IPS-18a (cell line): Measurements from ENCODE around the gene CCDC149.

Experiments used
- H3K27ac ChIP-seq: one replicate; pipeline ENCODE4 v1.5.1; 2013; ENCODE audit warnings: low read length
- H3K27me3 ChIP-seq: one replicate; pipeline ENCODE4 v1.6.1; 2013; ENCODE audit warnings: mild to moderate bottlenecking, low read length; ENCODE audit not compliant: control insufficient read depth, insufficient read depth
- H3K36me3 ChIP-seq: one replicate; pipeline ENCODE4 v1.6.1; 2013; ENCODE audit warnings: low read depth, low read length; ENCODE audit not compliant: control insufficient read depth
- H3K4me1 ChIP-seq: one replicate; pipeline ENCODE4 v1.6.1; 2013; ENCODE audit warnings: low read depth, low read length; ENCODE audit not compliant: control insufficient read depth
- H3K4me3 ChIP-seq: one replicate; pipeline ENCODE4 v1.5.1; 2013; ENCODE audit warnings: low read length
- H3K9ac ChIP-seq: one replicate; pipeline ENCODE4 v1.6.1; 2013; ENCODE audit warnings: mild to moderate bottlenecking, low read length, moderate library complexity
- H3K9me3 ChIP-seq: one replicate; pipeline ENCODE4 v1.6.1; 2013; ENCODE audit warnings: low read depth, low read length; ENCODE audit not compliant: control insufficient read depth

Gene CCDC149

GRCh38 chr4:24770667-24771066 lies 142.2 kb downstream of the CCDC149 start:
- Histone ChIP-seq H3K4me1 (peaks cover 11% of the 10 kb centered on the region), H3K36me3 (no peaks in the 10 kb centered on the region), H3K27me3 (no peaks in the 10 kb centered on the region), H3K4me3 (no peak overlapping the region), H3K9me3 (no peaks in the 10 kb centered on the region), H3K27ac (no peak overlapping the region), H3K9ac (no peak overlapping the region)

- Histone ChIP-seq H3K9ac (no peak overlapping the region), H3K27ac (no peak overlapping the region), H3K4me3 (no peak overlapping the region), H3K4me1 (peaks cover 11% of the 10 kb centered on the region), H3K9me3 (no peaks in the 10 kb centered on the region), H3K36me3 (no peaks in the 10 kb centered on the region), H3K27me3 (no peaks in the 10 kb centered on the region)
Measured at GRCh38 chr4:24770032-24770584, 142.7 kb downstream of the CCDC149 start.

GRCh38 chr4:24769571-24769970 lies 143.3 kb downstream of the CCDC149 start:
- Histone ChIP-seq H3K9ac (no peak overlapping the region), H3K4me3 (no peak overlapping the region), H3K36me3 (no peaks in the 10 kb centered on the region), H3K4me1 (peaks cover 11% of the 10 kb centered on the region), H3K27me3 (no peaks in the 10 kb centered on the region), H3K27ac (no peak overlapping the region), H3K9me3 (no peaks in the 10 kb centered on the region)

- H3K27ac ChIP-seq: no peak overlapping the region
- H3K9me3 ChIP-seq: no peaks in the 10 kb centered on the region
- peaks cover 11% of the 10 kb centered on the region for H3K4me1 ChIP-seq
- no peaks in the 10 kb centered on the region for H3K36me3 ChIP-seq
- no peak overlapping the region for H3K4me3 ChIP-seq
- no peak overlapping the region for H3K9ac ChIP-seq
- H3K27me3 ChIP-seq: no peaks in the 10 kb centered on the region
Measured at GRCh38 chr4:24768604-24769003, 144.2 kb downstream of the CCDC149 start.

GRCh38 chr4:24768006-24768405 lies 144.8 kb downstream of the CCDC149 start:
- Histone ChIP-seq H3K27ac (no peak overlapping the region), H3K4me1 (peaks cover 11% of the 10 kb centered on the region), H3K36me3 (no peaks in the 10 kb centered on the region), H3K9me3 (no peaks in the 10 kb centered on the region), H3K9ac (no peak overlapping the region), H3K27me3 (no peaks in the 10 kb centered on the region), H3K4me3 (no peak overlapping the region)

- Histone ChIP-seq H3K27ac (no peak overlapping the region), H3K4me3 (no peak overlapping the region), H3K9ac (no peak overlapping the region), H3K9me3 (no peaks in the 10 kb centered on the region), H3K4me1 (peaks cover 11% of the 10 kb centered on the region), H3K36me3 (no peaks in the 10 kb centered on the region), H3K27me3 (no peaks in the 10 kb centered on the region)
Measured at GRCh38 chr4:24765376-24765988, 147.4 kb downstream of the CCDC149 start.

GRCh38 chr4:24764345-24764744 lies 148.5 kb downstream of the CCDC149 start:
- H3K9ac ChIP-seq: no peak overlapping the region

GRCh38 chr4:24763631-24764297 lies 149.1 kb downstream of the CCDC149 start:
- H3K4me3 ChIP-seq: no peak overlapping the region
- H3K27ac ChIP-seq: no peak overlapping the region
- H3K9me3 ChIP-seq: no peaks in the 10 kb centered on the region
- no peak overlapping the region for H3K9ac ChIP-seq
- H3K36me3 ChIP-seq: no peaks in the 10 kb centered on the region
- no peaks in the 10 kb centered on the region for H3K4me1 ChIP-seq
- no peaks in the 10 kb centered on the region for H3K27me3 ChIP-seq

More at GRCh38 chr4:24764345-24764744, 148.5 kb downstream of the CCDC149 start:
- Histone ChIP-seq H3K36me3 (no peaks in the 10 kb centered on the region), H3K27ac (no peak overlapping the region), H3K4me3 (no peak overlapping the region), H3K4me1 (peaks cover 2% of the 10 kb centered on the region), H3K9me3 (no peaks in the 10 kb centered on the region), H3K27me3 (no peaks in the 10 kb centered on the region)
